ENCODE measurements around the gene ANO7. TPM values are rescaled to one million over a fixed set of nuclear protein-coding genes. Genes with fewer than 3 reads are reported as not detected.
A peak's percentile ranks its signal among the peaks of the same experiment; 100 is the strongest.

Gene ANO7
- total RNA-seq, 4 donors from 2014 or later: 0.10 to 0.62 (median 0.24) TPM

DNA sequence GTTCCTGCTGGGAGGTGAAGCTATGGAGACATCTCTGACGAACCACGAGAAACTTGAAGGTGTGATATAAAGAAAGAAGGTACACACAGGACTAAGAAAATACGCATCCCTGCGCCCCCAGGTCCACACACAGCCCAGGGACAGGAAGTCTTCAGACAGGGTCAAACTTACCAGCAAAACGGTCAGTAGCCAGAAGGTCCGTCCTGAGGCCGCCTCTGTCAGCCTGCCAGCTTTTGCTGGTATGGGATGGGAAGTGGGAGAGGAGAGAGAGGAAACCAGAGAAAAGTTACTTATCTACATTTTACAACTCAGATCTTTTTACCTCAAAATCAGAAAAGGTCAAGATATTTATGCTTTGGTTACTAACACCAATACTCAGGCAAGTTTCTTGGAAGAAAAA is 79.8 kb downstream of the ANO7 start:
- no peak for TF ChIP-seq POLR2A (IDR thresholded peaks at IDR 0.05)
- TF ChIP-seq, protein P1, sequence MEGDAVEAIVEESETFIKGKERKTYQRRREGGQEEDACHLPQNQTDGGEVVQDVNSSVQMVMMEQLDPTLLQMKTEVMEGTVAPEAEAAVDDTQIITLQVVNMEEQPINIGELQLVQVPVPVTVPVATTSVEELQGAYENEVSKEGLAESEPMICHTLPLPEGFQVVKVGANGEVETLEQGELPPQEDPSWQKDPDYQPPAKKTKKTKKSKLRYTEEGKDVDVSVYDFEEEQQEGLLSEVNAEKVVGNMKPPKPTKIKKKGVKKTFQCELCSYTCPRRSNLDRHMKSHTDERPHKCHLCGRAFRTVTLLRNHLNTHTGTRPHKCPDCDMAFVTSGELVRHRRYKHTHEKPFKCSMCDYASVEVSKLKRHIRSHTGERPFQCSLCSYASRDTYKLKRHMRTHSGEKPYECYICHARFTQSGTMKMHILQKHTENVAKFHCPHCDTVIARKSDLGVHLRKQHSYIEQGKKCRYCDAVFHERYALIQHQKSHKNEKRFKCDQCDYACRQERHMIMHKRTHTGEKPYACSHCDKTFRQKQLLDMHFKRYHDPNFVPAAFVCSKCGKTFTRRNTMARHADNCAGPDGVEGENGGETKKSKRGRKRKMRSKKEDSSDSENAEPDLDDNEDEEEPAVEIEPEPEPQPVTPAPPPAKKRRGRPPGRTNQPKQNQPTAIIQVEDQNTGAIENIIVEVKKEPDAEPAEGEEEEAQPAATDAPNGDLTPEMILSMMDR (IDR thresholded peaks at IDR 0.05 in 4 of 5, conservative IDR thresholded peaks at IDR 0.05 in 1 of 5): no peak
- Histone ChIP-seq H3K9me3 (no peaks in the 10 kb centered on the region), H3K27ac (no peak overlapping the region), H3K27me3 (no peaks in the 10 kb centered on the region), H3K36me3 (peaks cover 0 to 34% of the 10 kb centered on the region in 2 donors), H3K4me3 (no peak overlapping the region), H3K4me1 (peaks cover 39% of the 10 kb centered on the region in 2 donors)
- ATAC-seq: no peak
- DNase-seq: no peak
- intact Hi-C loops (cut with DNase I; ENCODE audit: low total_unique reads): no loop called here
- in situ Hi-C loops (cut with MboI; ENCODE audit: low sequenced_read_pairs in 4 of 4): no loop called here

DNA sequence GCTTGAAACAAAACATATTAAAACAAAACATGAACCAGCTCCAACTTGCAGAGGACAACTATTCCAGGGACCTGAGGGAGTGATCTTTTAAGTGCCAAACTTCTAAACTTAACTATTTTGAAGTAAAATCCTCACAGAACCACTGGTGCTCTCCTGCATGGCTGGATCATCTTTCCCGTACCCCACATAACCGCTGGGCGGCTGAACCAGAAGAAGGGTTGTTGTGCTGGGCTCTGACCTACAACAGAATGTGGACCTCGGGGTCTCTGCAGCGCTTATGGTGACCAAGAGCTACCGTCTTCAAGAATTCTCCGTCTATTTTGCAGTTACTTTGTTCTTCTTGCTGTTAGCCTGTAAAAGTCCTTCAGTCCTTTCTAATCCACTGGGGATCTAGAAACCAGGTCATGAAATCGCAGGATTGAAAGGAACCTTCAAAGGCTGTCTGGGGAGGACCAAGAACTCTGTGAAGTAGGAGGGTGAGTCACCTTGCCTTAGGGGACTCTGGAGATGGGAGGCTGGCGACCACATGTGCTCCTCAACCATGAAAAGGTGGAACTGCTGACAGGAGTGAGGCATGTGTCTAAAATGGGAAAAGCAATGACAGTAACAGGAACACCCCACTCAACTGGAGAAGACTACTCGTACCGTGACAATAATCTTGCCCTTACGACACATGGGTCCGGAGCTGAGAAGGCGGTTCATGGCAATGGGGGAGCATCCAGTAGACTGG is 80.4 kb downstream of the ANO7 start:
- ATAC-seq (no peak), DNase-seq (no peak)
- Histone ChIP-seq H3K27ac (peak overlapping the region in 1 of 4 donors; percentile 24), H3K36me3 (peaks cover 0 to 28% of the 10 kb centered on the region in 2 donors), H3K4me1 (peaks cover 42 to 43% of the 10 kb centered on the region in 2 donors), H3K9me3 (no peaks in the 10 kb centered on the region), H3K27me3 (no peaks in the 10 kb centered on the region), H3K4me3 (no peak overlapping the region)
- TF ChIP-seq POLR2A (IDR thresholded peaks at IDR 0.05): no peak
- TF ChIP-seq, protein P1 (IDR thresholded peaks at IDR 0.05 in 4 of 5, conservative IDR thresholded peaks at IDR 0.05 in 1 of 5): no peak
- in situ Hi-C loops (cut with MboI; ENCODE audit: low sequenced_read_pairs in 4 of 4) (no loop called here), intact Hi-C loops (cut with DNase I; ENCODE audit: low total_unique reads) (no loop called here)

DNA sequence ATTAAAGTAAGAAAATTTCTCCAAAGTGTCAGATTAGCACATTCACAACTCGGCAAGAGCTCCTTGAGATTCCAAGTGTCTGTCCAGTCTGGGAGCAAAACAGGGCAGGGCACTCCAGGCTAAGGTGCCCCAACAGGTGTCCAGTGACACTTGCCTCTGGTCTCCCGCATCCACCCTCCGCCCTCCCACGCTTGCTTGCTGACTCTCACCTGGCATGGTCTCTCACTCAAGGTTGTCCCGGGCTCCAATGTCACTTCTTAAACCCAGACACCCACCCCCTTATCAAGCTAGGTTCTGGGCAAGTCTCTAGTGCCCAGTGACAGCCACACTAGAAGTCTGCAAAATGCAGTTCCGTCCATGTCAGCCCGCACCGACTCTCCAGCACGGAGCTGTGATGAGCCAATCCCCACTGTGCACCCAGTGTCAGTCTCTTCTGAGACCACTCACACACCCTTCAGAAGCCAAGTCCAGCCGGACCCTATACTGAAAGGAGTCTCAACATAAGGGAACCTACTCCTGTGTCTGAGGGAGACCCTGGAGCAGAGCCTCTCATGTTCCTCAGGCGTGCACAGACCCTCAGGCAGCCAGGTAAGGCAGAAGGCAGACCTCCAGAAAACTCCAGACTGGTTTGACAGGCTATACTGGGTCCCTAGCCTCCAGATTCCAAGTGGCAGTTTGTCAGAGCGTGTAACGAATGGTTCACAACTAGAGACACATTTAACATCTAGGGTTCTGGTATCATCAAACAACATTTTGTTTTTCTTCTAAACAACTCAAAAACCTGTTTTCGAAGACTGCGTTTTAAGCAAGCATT is 81.4 kb downstream of the ANO7 start:
- Histone ChIP-seq H3K9me3 (no peaks in the 10 kb centered on the region), H3K4me1 (peaks cover 42 to 43% of the 10 kb centered on the region in 2 donors), H3K27ac (peak overlapping the region in 1 of 4 donors; percentile 90), H3K27me3 (no peaks in the 10 kb centered on the region), H3K4me3 (no peak overlapping the region), H3K36me3 (peaks cover 0 to 24% of the 10 kb centered on the region in 2 donors)
- intact Hi-C loops (cut with DNase I; ENCODE audit: low total_unique reads) (loop anchor here (5.0 kb wide), 5 partner anchors 53 to 342 kb away; partner anchors contain the start of genes MTERF4 and STK25), in situ Hi-C loops (cut with MboI; ENCODE audit: low sequenced_read_pairs in 4 of 4) (no loop called here)
- no peak for DNase-seq
- TF ChIP-seq, protein P1 (IDR thresholded peaks at IDR 0.05 in 4 of 5, conservative IDR thresholded peaks at IDR 0.05 in 1 of 5): no peak
- TF ChIP-seq POLR2A (IDR thresholded peaks at IDR 0.05): no peak
- ATAC-seq: peak in 1 of 2 donors; percentile 22

DNA sequence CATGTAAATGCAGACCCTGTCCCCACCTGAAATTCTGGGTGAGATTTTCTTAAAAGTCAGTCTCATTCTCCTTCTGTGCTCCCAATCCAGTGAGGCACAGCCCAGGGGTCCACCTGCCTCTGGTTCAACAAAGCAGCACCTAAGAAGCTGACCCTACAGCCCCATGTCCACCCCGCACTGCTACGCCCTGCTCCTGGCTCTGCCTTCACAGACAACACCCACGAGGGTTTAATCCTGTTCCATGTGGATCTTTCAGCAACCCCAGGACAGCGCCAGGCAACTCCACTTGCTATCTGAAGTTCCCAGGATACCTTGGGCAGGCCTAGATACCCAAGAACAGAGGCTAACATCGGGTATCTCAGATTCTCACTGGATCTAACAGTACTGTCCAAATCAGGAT is 82.1 kb downstream of the ANO7 start:
- intact Hi-C loops (cut with DNase I; ENCODE audit: low total_unique reads) (loop anchor here (5.0 kb wide), 5 partner anchors 53 to 342 kb away; partner anchors contain the start of genes MTERF4 and STK25), in situ Hi-C loops (cut with MboI; ENCODE audit: low sequenced_read_pairs in 4 of 4) (no loop called here)
- TF ChIP-seq, protein P1 (IDR thresholded peaks at IDR 0.05 in 4 of 5, conservative IDR thresholded peaks at IDR 0.05 in 1 of 5): no peak
- no peak for TF ChIP-seq POLR2A (IDR thresholded peaks at IDR 0.05)
- Histone ChIP-seq H3K27ac (peak overlapping the region in 3 of 4 donors; percentile 7 to 93 (median 90)), H3K4me3 (peak overlapping the region in 2 of 4 donors; percentile 69 to 77), H3K36me3 (peaks cover 0 to 17% of the 10 kb centered on the region in 2 donors), H3K27me3 (no peaks in the 10 kb centered on the region), H3K4me1 (peaks cover 42 to 43% of the 10 kb centered on the region in 2 donors), H3K9me3 (no peaks in the 10 kb centered on the region)
- ATAC-seq (no peak), DNase-seq (no peak)

Measured in gastrocnemius medialis (tissue), 4 donors.